HG03196 (cell line): ENCODE results near the gene COX6B1.
"Not testable (repeated sequence)": the region's sequence is repeated elsewhere in the genome, so short reads cannot be mapped to it uniquely, and the experiment has no call there.

Experiments used
- ATAC-seq: cut with Tn5 transposase; IDR thresholded peaks from one replicate; pipeline ENCODE4 v1.9.1; 2021; ENCODE audit not compliant: unreplicated experiment

The COX6B1 gene

GRCh38 chr19:35665157-35665556 is 17.0 kb downstream of the COX6B1 start:
- no peak for ATAC-seq

- no peak for ATAC-seq
These were observed 17.5 kb downstream of the COX6B1 start for GRCh38 chr19:35665604-35666003.

GRCh38 chr19:35666251-35666913 is 18.3 kb downstream of the COX6B1 start, which contains the start of gene UPK1A:
Gene UPK1A (plus strand): TSS chr19:35666517. CDS start chr19:35666813, 296 bp downstream.
- no peak for ATAC-seq

GRCh38 chr19:35669566-35669965 is 21.4 kb downstream of the COX6B1 start:
- no peak for ATAC-seq

GRCh38 chr19:35669974-35670373 is 21.9 kb downstream of the COX6B1 start:
- no peak for ATAC-seq

- no peak for ATAC-seq
These were observed 22.6 kb downstream of the COX6B1 start for GRCh38 chr19:35670686-35671085.

GRCh38 chr19:35671818-35672217 is 23.7 kb downstream of the COX6B1 start:
- no peak for ATAC-seq

- no peak for ATAC-seq
These were observed 25.1 kb downstream of the COX6B1 start for GRCh38 chr19:35673121-35673804.

GRCh38 chr19:35675589-35676140 is 27.5 kb downstream of the COX6B1 start:
- ATAC-seq = no peak

- no peak for ATAC-seq
These were observed 41.7 kb downstream of the COX6B1 start for GRCh38 chr19:35689836-35690235.

- not testable (repeated sequence) for ATAC-seq
These were observed 43.0 kb downstream of the COX6B1 start for GRCh38 chr19:35691106-35691505.

- no peak for ATAC-seq
These were observed 43.9 kb downstream of the COX6B1 start for GRCh38 chr19:35692010-35692409.

- no peak for ATAC-seq
These were observed 45.3 kb downstream of the COX6B1 start for GRCh38 chr19:35693422-35693821.

GRCh38 chr19:35693835-35694599 is 45.9 kb downstream of the COX6B1 start:
- peak; percentile 86 for ATAC-seq

- ATAC-seq = no peak
These were observed 47.8 kb downstream of the COX6B1 start for GRCh38 chr19:35695895-35696422.

GRCh38 chr19:35696835-35697234 is 48.7 kb downstream of the COX6B1 start:
- ATAC-seq = no peak

GRCh38 chr19:35702223-35703012 is 54.3 kb downstream of the COX6B1 start:
- ATAC-seq = peak; percentile 94

GRCh38 chr19:35703343-35703742 is 55.2 kb downstream of the COX6B1 start:
- no peak for ATAC-seq

GRCh38 chr19:35704218-35704617 is 56.1 kb downstream of the COX6B1 start, which contains the start of gene ZBTB32:
Gene ZBTB32 (plus strand): TSS chr19:35704558. CDS start chr19:35714627, 10,069 bp downstream.
- ATAC-seq = no peak
